ENCODE measurements around the gene SFXN2. TPM values are rescaled to one million over a fixed set of nuclear protein-coding genes. Genes with fewer than 3 reads are reported as not detected.
"Not testable (repeated sequence)": the region's sequence is repeated elsewhere in the genome, so short reads cannot be mapped to it uniquely, and the experiment has no call there.

The SFXN2 gene
- polyA plus RNA-seq, 1 of the 3 experiments (the other 2 are of a cell fraction): 10.2 TPM

GRCh38 chr10:102665904-102666509 is 48.4 kb upstream of the SFXN2 start:
- H3F3A ChIP-seq (replicated peaks; ENCODE audit: insufficient read depth): peaks cover 4% of the 10 kb centered on the region
- ChIA-PET POLR2A (no interaction called here), CTCF (interaction anchor here (0.9 to 1.5 kb wide), 2 partner anchors 10 to 16 kb away, joined by 3 to 5 read pairs; no protein-coding TSS in a partner anchor)
- no peak overlapping the region for H3K4me3 ChIP-seq (ENCODE audit: low read depth in 2 of 2, low read length in 1 of 2)
- H3K4me1 ChIP-seq (ENCODE audit: control insufficient read depth in 1 of 2, insufficient read depth in 2 of 2, low read depth in 1 of 2, low read length in 1 of 2): peaks cover 7 to 33% of the 10 kb centered on the region in 2 experiments; a peak in 1 of 4 replicates
- H2AFZ ChIP-seq (ENCODE audit: low read depth): no peak overlapping the region
- H3K4me2 ChIP-seq: no peak overlapping the region
- H3K9me2 ChIP-seq: no peaks in the 10 kb centered on the region
- no peaks in the 10 kb centered on the region for H3K79me2 ChIP-seq (ENCODE audit: insufficient read depth)
- no peak overlapping the region for H3K27ac ChIP-seq (ENCODE audit: low read depth in 2 of 2, low read length in 1 of 2)
- no peaks in the 10 kb centered on the region for H3K27me3 ChIP-seq (ENCODE audit: insufficient read depth)
- no peaks in the 10 kb centered on the region for H4K20me1 ChIP-seq (ENCODE audit: insufficient read depth)
- H3K9ac ChIP-seq: no peak overlapping the region
- no peak for DNase-seq
- TF ChIP-seq REST (IDR thresholded peaks at IDR 0.05; ENCODE audit: low read depth, low read length) (no peak), ZBTB33 (IDR thresholded peaks at IDR 0.05; ENCODE audit: borderline replicate concordance, low read depth) (no peak), JUND (IDR thresholded peaks at IDR 0.05) (no peak), EP300 (IDR thresholded peaks at IDR 0.05; ENCODE audit: borderline replicate concordance in 1 of 2, low read depth in 1 of 2, low read length in 1 of 2) (no peak), GATA2 (CRISPR knock-in tag; IDR thresholded peaks at IDR 0.05) (no peak), TEAD4 (IDR thresholded peaks at IDR 0.05; ENCODE audit: borderline replicate concordance, insufficient read depth) (no peak), FOXJ3 (CRISPR knock-in tag; IDR thresholded peaks at IDR 0.05) (no peak), CTCF (IDR thresholded peaks at IDR 0.05) (no peak), USF1 (IDR thresholded peaks at IDR 0.05; ENCODE audit: borderline replicate concordance, low read depth) (no peak), SIN3A (IDR thresholded peaks at IDR 0.05; ENCODE audit: borderline replicate concordance, low read depth, low read length) (no peak), TCF12 (IDR thresholded peaks at IDR 0.05) (no peak)
- WGBS (ENCODE audit: low lambda C conversion rate): 97% methylated on average over 7 of the region's 9 CpGs
- no peaks in the 10 kb centered on the region for H3K36me3 ChIP-seq (replicated peaks in 1 of 2; ENCODE audit: control insufficient read depth in 1 of 2, insufficient read depth in 2 of 2, low read length in 1 of 2)
- H3K9me3 ChIP-seq: no peaks in the 10 kb centered on the region

GRCh38 chr10:102667411-102667810 is 47.0 kb upstream of the SFXN2 start:
- not testable (repeated sequence) for H3K4me2 ChIP-seq, DNase-seq
- CTCF ChIA-PET: interaction anchor here (4.2 to 5.1 kb wide), 2 partner anchors 11 to 17 kb away, joined by 32 to 33 read pairs; no protein-coding TSS in a partner anchor

More at GRCh38 chr10:102667411-102667810, 47.0 kb upstream of the SFXN2 start:
- 93% methylated on average over 4 of the region's 4 CpGs for WGBS (ENCODE audit: low lambda C conversion rate)
- H3K36me3 ChIP-seq (replicated peaks in 1 of 2; ENCODE audit: control insufficient read depth in 1 of 2, insufficient read depth in 2 of 2, low read length in 1 of 2); H4K20me1 ChIP-seq (ENCODE audit: insufficient read depth); H3K79me2 ChIP-seq (ENCODE audit: insufficient read depth); H3K27ac ChIP-seq (ENCODE audit: low read depth in 2 of 2, low read length in 1 of 2); H3K9ac ChIP-seq; H3F3A ChIP-seq (replicated peaks; ENCODE audit: insufficient read depth); H3K9me3 ChIP-seq; POLR2A ChIA-PET; H3K27me3 ChIP-seq (ENCODE audit: insufficient read depth); H2AFZ ChIP-seq (ENCODE audit: low read depth); H3K9me2 ChIP-seq; H3K4me3 ChIP-seq (ENCODE audit: low read depth in 2 of 2, low read length in 1 of 2): not testable (repeated sequence)
- peaks cover 7 to 28% of the 10 kb centered on the region in 2 experiments; a peak in 1 of 4 replicates for H3K4me1 ChIP-seq (ENCODE audit: control insufficient read depth in 1 of 2, insufficient read depth in 2 of 2, low read depth in 1 of 2, low read length in 1 of 2)
